IPS-15b (cell line): ENCODE data around the gene COL1A2.

Experiments
- H3K27me3 ChIP-seq: one replicate; pipeline ENCODE4 v1.6.1; 2013; ENCODE audit warnings: low read length; ENCODE audit not compliant: control insufficient read depth, insufficient read depth
- H3K36me3 ChIP-seq: one replicate; pipeline ENCODE4 v1.6.1; 2013; ENCODE audit warnings: low read length; ENCODE audit not compliant: control insufficient read depth, insufficient read depth
- H3K4me1 ChIP-seq: one replicate; pipeline ENCODE4 v1.6.1; 2013; ENCODE audit warnings: mild to moderate bottlenecking, low read length; ENCODE audit not compliant: control insufficient read depth, insufficient read depth
- H3K4me3 ChIP-seq: one replicate; pipeline ENCODE4 v1.5.1; 2013; ENCODE audit warnings: low read depth, low read length
- H3K9ac ChIP-seq: one replicate; pipeline ENCODE4 v1.6.1; 2013; ENCODE audit warnings: low read depth, mild to moderate bottlenecking, low read length
- H3K9me3 ChIP-seq: one replicate; pipeline ENCODE4 v1.6.1; 2013; ENCODE audit warnings: mild to moderate bottlenecking, low read length; ENCODE audit not compliant: control insufficient read depth, insufficient read depth

COL1A2 gene

GRCh38 chr7:94397722-94398121, 3.0 kb downstream of the COL1A2 start:
- Histone ChIP-seq H3K4me1 (peaks cover 2% of the 10 kb centered on the region), H3K9me3 (no peaks in the 10 kb centered on the region), H3K36me3 (peaks cover 7% of the 10 kb centered on the region), H3K4me3 (no peak overlapping the region), H3K27me3 (no peaks in the 10 kb centered on the region), H3K9ac (no peak overlapping the region)

DNA sequence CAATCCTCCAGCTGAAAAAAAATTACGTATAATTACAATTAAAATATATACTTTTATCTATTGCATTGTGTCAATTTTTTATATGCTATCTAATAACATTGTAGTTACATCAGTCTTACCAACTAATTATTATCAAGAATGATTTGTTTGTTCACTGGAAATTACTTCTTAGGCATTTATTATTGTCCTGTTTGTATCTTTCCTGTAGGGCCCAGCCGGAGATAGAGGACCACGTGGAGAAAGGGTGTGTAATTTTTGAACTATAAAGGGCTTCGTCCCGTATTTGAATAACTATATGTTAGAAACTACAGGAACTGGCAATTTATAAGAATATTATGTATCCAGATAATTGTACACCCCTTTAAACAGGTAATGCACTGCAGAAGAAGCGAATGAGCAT, 4.1 kb downstream of the COL1A2 start:
- no peaks in the 10 kb centered on the region for H3K9me3 ChIP-seq
- no peak overlapping the region for H3K4me3 ChIP-seq
- no peak overlapping the region for H3K9ac ChIP-seq
- H3K27me3 ChIP-seq = no peaks in the 10 kb centered on the region
- H3K4me1 ChIP-seq = no peaks in the 10 kb centered on the region
- peaks cover 7% of the 10 kb centered on the region for H3K36me3 ChIP-seq

- no peak overlapping the region for H3K4me3 ChIP-seq
These were observed 5.3 kb downstream of the COL1A2 start for GRCh38 chr7:94400022-94400421.

DNA sequence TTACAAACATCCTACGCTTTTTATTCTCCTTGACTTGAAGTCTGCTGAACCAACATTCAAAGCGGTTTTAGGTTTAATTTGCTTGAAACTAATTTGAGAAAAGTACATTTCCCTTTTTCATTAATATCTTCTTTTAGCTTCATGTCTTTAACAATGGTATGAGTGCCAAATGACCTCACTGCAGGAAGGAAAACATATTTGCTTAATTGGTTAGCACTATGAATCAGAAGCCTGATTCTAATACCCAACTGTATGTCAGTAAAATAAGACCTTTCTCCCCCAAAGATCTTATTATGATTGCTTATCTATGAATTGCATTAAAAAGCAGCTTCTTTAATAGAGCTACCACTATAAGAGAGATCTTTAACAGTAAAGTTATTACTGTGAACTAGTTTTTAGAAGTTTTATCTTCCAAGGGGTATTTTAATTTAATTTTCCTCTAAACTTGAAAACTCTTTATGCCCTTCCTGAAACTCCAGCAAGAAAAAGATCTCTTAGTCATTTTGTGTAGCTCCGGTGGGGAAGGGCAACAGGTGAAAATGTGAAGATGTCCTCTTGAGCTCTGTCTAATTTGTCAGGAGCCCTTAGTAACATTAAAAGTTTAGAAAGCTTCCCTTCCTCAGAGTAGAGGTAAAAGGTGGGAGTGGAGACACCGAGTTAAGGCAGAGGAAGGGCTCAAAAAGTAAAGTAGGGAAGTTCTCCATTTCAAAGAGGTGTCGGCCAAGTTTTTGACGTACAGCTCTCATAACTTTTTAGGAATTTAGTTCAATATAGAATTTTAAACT, 6.1 kb downstream of the COL1A2 start:
- Histone ChIP-seq H3K9ac (no peak overlapping the region), H3K36me3 (peaks cover 12% of the 10 kb centered on the region), H3K4me3 (no peak overlapping the region)

More at GRCh38 chr7:94400022-94400421, 5.3 kb downstream of the COL1A2 start:
- H3K36me3 ChIP-seq = peaks cover 12% of the 10 kb centered on the region
- H3K27me3 ChIP-seq = no peaks in the 10 kb centered on the region
- no peaks in the 10 kb centered on the region for H3K9me3 ChIP-seq
- no peak overlapping the region for H3K9ac ChIP-seq
- H3K4me1 ChIP-seq = no peaks in the 10 kb centered on the region

GRCh38 chr7:94401428-94401814, 6.7 kb downstream of the COL1A2 start:
- H3K4me1 ChIP-seq = no peaks in the 10 kb centered on the region
- H3K36me3 ChIP-seq = peaks cover 12% of the 10 kb centered on the region
- no peak overlapping the region for H3K9ac ChIP-seq
- H3K9me3 ChIP-seq = no peaks in the 10 kb centered on the region
- H3K27me3 ChIP-seq = no peaks in the 10 kb centered on the region
- no peak overlapping the region for H3K4me3 ChIP-seq

More for the DNA sequence above, 6.1 kb downstream of the COL1A2 start:
- H3K4me1 ChIP-seq = no peaks in the 10 kb centered on the region
- H3K9me3 ChIP-seq = no peaks in the 10 kb centered on the region
- no peaks in the 10 kb centered on the region for H3K27me3 ChIP-seq

DNA sequence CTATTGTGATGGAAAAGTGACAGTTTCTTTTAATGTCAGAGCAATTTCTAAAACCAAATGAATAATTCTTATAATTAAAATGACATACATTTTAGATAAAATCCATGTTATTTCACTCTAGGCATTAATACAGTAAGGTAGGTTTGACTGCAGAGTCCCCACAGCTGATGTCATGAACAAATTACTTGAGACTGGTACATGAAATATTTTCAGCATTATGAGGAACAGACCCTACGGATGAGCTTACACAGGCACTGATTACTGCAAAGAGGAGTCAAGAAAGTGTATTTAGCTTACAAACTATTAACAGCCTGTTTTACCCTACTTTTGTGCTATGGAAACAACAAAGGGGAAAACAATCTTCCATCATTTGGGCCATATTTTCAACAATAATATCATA, 8.9 kb downstream of the COL1A2 start:
- Histone ChIP-seq H3K4me3 (no peak overlapping the region), H3K4me1 (no peaks in the 10 kb centered on the region), H3K9me3 (no peaks in the 10 kb centered on the region), H3K9ac (no peak overlapping the region), H3K36me3 (peaks cover 19% of the 10 kb centered on the region), H3K27me3 (no peaks in the 10 kb centered on the region)

DNA sequence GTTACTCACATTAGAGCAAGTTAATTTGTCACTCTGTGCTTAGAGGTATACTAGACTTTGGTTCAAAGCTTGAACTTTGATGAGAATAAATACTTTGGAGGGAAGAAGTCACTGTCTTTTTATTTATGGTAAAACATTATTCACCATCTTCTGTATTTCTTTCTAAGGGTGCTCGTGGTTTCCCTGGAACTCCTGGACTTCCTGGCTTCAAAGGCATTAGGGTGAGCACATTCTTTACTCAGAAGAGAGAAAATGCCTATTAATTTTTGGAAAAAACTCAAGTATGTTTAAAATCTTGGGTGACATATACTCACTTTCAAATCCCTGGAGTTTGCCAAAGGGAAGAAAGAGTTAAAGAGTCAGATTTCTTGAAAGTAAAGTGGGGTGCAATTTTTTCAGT, 10.8 kb downstream of the COL1A2 start:
- H3K9me3 ChIP-seq = no peaks in the 10 kb centered on the region
- no peaks in the 10 kb centered on the region for H3K4me1 ChIP-seq
- H3K9ac ChIP-seq = no peak overlapping the region
- no peaks in the 10 kb centered on the region for H3K27me3 ChIP-seq
- no peak overlapping the region for H3K4me3 ChIP-seq
- peaks cover 27% of the 10 kb centered on the region for H3K36me3 ChIP-seq

- Histone ChIP-seq H3K4me3 (no peak overlapping the region), H3K9me3 (no peaks in the 10 kb centered on the region), H3K36me3 (peaks cover 21% of the 10 kb centered on the region), H3K9ac (no peak overlapping the region), H3K27me3 (no peaks in the 10 kb centered on the region), H3K4me1 (no peaks in the 10 kb centered on the region)
These were observed 12.0 kb downstream of the COL1A2 start for GRCh38 chr7:94406696-94407095.

DNA sequence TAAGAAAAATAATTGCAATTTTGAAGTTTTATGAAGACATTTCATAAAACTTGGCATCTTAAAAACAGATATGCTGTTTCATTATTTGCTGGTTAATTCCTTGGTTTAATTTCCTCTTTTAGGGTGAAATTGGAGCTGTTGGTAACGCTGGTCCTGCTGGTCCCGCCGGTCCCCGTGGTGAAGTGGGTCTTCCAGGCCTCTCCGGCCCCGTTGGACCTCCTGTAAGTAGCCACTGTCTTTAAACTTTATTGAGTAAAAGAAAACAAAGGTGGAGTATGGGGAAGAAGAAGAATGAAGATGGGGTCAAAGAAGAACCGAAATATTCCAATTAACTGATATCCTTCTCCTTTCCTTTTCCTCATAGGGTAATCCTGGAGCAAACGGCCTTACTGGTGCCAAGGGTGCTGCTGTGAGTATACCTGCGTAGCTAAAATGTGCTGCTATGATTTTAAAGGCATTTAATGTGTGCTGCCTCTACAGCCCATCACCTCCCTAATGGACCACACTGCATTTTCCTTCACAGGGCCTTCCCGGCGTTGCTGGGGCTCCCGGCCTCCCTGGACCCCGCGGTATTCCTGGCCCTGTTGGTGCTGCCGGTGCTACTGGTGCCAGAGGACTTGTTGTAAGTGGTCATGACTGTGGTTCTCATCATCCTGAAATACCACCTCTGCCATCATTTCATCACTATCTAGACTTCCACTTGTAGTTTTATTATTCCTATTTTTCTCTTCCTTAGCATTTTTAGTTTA, 14.7 kb downstream of the COL1A2 start:
- no peak overlapping the region for H3K9ac ChIP-seq
- peaks cover 3% of the 10 kb centered on the region for H3K4me1 ChIP-seq
- H3K4me3 ChIP-seq = no peak overlapping the region
- H3K36me3 ChIP-seq = peaks cover 40% of the 10 kb centered on the region
- no peaks in the 10 kb centered on the region for H3K9me3 ChIP-seq
- no peaks in the 10 kb centered on the region for H3K27me3 ChIP-seq

GRCh38 chr7:94410413-94411187, 15.9 kb downstream of the COL1A2 start:
- Histone ChIP-seq H3K4me3 (no peak overlapping the region), H3K9ac (no peak overlapping the region), H3K27me3 (no peaks in the 10 kb centered on the region), H3K9me3 (no peaks in the 10 kb centered on the region), H3K4me1 (peaks cover 3% of the 10 kb centered on the region), H3K36me3 (peaks cover 42% of the 10 kb centered on the region)

GRCh38 chr7:94411188-94411466, 16.4 kb downstream of the COL1A2 start:
- Histone ChIP-seq H3K27me3 (no peaks in the 10 kb centered on the region), H3K9me3 (no peaks in the 10 kb centered on the region), H3K4me1 (peaks cover 3% of the 10 kb centered on the region), H3K4me3 (no peak overlapping the region), H3K9ac (no peak overlapping the region), H3K36me3 (peaks cover 42% of the 10 kb centered on the region)
